HCT116 (cell line): Measurements from ENCODE around the gene HNRNPUL2.

ENCODE experiments used
- ELF1 ChIP-seq: IDR thresholded peaks from 2 replicates; pipeline ENCODE4 v1.6.1; 2012; ENCODE audit warnings: low read depth, borderline replicate concordance
- POLR2AphosphoS5 ChIP-seq: IDR thresholded peaks from 2 replicates; pipeline ENCODE4 v1.6.1; 2011; ENCODE audit warnings: mild to moderate bottlenecking, low read depth, low read length, moderate library complexity
- RAD21 ChIP-seq: IDR thresholded peaks from 2 replicates; pipeline ENCODE4 v1.6.1; 2012; ENCODE audit warnings: low read depth, mild to moderate bottlenecking
- SRF ChIP-seq: IDR thresholded peaks from 2 replicates; pipeline ENCODE4 v1.6.1; 2012; ENCODE audit warnings: low read depth
- TCF7L2 ChIP-seq: IDR thresholded peaks from 2 replicates; pipeline ENCODE4 v1.7.0; 2011; ENCODE audit warnings: borderline replicate concordance, inconsistent platforms; ENCODE audit not compliant: insufficient read depth, insufficient read length; ENCODE audit errors: extremely low read depth
- ZFX ChIP-seq: fragments of 450-650 bp; IDR thresholded peaks from 2 replicates; pipeline ENCODE4 v1.6.1; 2017
- TF ChIP-seq, protein P1 (sequence below), 3 experiments: fragments of 200-600 bp in 1 of 3; sonication (generic) in 1 of 3; IDR thresholded peaks in 2 of 3; conservative IDR thresholded peaks in 1 of 3; 2 replicates each; pipeline ENCODE4 v1.5.1; 2012 to 2017; ENCODE audit warnings: low read depth in 2 of 3, low read length in 2 of 3, antibody characterized with exemption in 1 of 3, borderline replicate concordance in 1 of 3, control low read depth in 1 of 3, mild to moderate bottlenecking in 1 of 3, mixed read lengths in 1 of 3, mixed run types in 1 of 3, moderate library complexity in 1 of 3; ENCODE audit not compliant: insufficient read depth in 1 of 3

DNA sequence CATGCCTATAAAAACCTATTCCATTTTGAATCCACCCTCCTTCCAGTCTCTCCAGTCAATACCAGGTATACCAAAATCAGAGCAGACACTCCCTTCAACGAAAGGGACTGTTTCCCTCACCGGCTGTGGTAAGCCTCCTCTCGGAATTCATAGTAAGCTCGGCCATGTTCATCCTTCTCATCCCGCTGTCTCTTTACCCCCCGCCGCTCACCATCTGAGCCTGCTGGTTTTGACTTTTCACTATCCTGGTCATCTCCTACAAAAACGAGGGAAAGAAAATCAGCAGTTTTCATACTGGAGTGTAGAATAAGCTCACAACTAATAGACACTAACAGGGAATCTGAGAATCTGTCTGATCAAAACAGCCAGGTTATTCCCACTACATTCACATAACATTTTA lies 3.1 kb downstream of the HNRNPUL2 start:
- TF ChIP-seq, protein P1, sequence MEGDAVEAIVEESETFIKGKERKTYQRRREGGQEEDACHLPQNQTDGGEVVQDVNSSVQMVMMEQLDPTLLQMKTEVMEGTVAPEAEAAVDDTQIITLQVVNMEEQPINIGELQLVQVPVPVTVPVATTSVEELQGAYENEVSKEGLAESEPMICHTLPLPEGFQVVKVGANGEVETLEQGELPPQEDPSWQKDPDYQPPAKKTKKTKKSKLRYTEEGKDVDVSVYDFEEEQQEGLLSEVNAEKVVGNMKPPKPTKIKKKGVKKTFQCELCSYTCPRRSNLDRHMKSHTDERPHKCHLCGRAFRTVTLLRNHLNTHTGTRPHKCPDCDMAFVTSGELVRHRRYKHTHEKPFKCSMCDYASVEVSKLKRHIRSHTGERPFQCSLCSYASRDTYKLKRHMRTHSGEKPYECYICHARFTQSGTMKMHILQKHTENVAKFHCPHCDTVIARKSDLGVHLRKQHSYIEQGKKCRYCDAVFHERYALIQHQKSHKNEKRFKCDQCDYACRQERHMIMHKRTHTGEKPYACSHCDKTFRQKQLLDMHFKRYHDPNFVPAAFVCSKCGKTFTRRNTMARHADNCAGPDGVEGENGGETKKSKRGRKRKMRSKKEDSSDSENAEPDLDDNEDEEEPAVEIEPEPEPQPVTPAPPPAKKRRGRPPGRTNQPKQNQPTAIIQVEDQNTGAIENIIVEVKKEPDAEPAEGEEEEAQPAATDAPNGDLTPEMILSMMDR (IDR thresholded peaks at IDR 0.05 in 2 of 3, conservative IDR thresholded peaks at IDR 0.05 in 1 of 3; ENCODE audit: borderline replicate concordance in 1 of 3, insufficient read depth in 1 of 3, low read depth in 2 of 3, low read length in 2 of 3): no peak
- TF ChIP-seq POLR2AphosphoS5: no peak
- TF ChIP-seq ELF1: no peak
- TF ChIP-seq TCF7L2: no peak
- TF ChIP-seq RAD21: no peak
- no peak for TF ChIP-seq ZFX
- no peak for TF ChIP-seq SRF
